HepG2 (cell line): ENCODE results near the gene RPTOR. TPM values are rescaled to one million over a fixed set of nuclear protein-coding genes. Genes with fewer than 3 reads are reported as not detected.

Experiments
- ATAC-seq: fragments of 200-7000 bp; cut with Tn5 transposase; 3 replicates; pipeline ENCODE4 v1.9.1; 2020; ENCODE audit warnings: mild to moderate bottlenecking, moderate library complexity
- BruUV-seq: library from RNA; stranded (reverse); fragments of 400-500 nt; replicated peaks from 2 replicates; lab custom pipeline; 2021; lab: Mats Ljungman, UMichigan
- CTCF ChIA-PET: fragments of 300-600 bp; formaldehyde crosslinking; extraction: SDS; loops from one replicate; lab custom pipeline; 2021; ENCODE audit warnings: low total read pairs, inconsistent platforms, low intra/inter-chr PET ratio; lab: Yijun Ruan, JAX
- POLR2A ChIA-PET: fragments of 350-600 bp; sonication (Branson Sonifier 250); formaldehyde crosslinking; loops from one replicate; lab custom pipeline; 2020; ENCODE audit warnings: antibody characterized with exemption, inconsistent platforms; lab: Yijun Ruan, JAX
- DNase-seq: peaks from one replicate; pipeline ENCODE4 v3.0.0-alpha.2; 2015; ENCODE audit warnings: low spot score
- FAIRE-seq: peaks from 3 replicates; lab custom pipeline; 2011; peaks lifted over from hg19 to GRCh38; lab: Jason Lieb, UNC
- H2AFZ ChIP-seq: one replicate; pipeline ENCODE4 v1.6.1; 2011; ENCODE audit warnings: low read length, inconsistent platforms
- H3K27ac ChIP-seq: fragments of 300-600 bp; 3 replicates; pipeline ENCODE4 v1.8.0; 2011; ENCODE audit warnings: mixed run types, mild to moderate bottlenecking, mixed read lengths, low read length, inconsistent platforms; ENCODE audit not compliant: insufficient read depth; ENCODE audit errors: extremely low read length
- H3K27me3 ChIP-seq, 2 experiments: fragments of 200-600 bp in 1 of 2; 2 replicates in 1 of 2; 3 replicates in 1 of 2; pipeline versions ENCODE4 v1.6.0 to v1.8.0; 2011; ENCODE audit warnings: low read length in 2 of 2, mild to moderate bottlenecking in 2 of 2, moderate library complexity in 2 of 2, inconsistent platforms in 1 of 2; ENCODE audit not compliant: insufficient read depth in 2 of 2, control insufficient read depth in 1 of 2
- H3K36me3 ChIP-seq, 2 experiments: fragments of 200-600 bp in 1 of 2; replicated peaks in 1 of 2; 2 replicates in 1 of 2; 3 replicates in 1 of 2; pipeline versions ENCODE4 v1.5.1 to v1.8.0; 2011; ENCODE audit warnings: low read length in 2 of 2, inconsistent platforms in 1 of 2; ENCODE audit not compliant: insufficient read depth in 2 of 2, control insufficient read depth in 1 of 2
- H3K4me1 ChIP-seq: 2 replicates; pipeline ENCODE4 v1.5.1; 2012; ENCODE audit warnings: low read length, inconsistent platforms; ENCODE audit not compliant: insufficient read depth
- H3K4me2 ChIP-seq: 2 replicates; pipeline ENCODE4 v1.6.0; 2011; ENCODE audit warnings: low read depth, low read length, inconsistent platforms
- H3K4me3 ChIP-seq, 3 experiments: fragments of 200-600 bp in 1 of 3; sonication (generic), shearing (Covaris generic) in 1 of 3; replicated peaks in 1 of 3; 2 replicates each; pipeline ENCODE4 v1.5.1; 2011 to 2016; ENCODE audit warnings: low read length in 3 of 3, inconsistent platforms in 2 of 3, low read depth in 2 of 3, mild to moderate bottlenecking in 2 of 3, control low read depth in 1 of 3, mixed read lengths in 1 of 3; ENCODE audit not compliant: insufficient read depth in 1 of 3
- H3K79me2 ChIP-seq: one replicate; pipeline ENCODE4 v1.6.1; 2011; ENCODE audit warnings: low read length, inconsistent platforms; ENCODE audit not compliant: insufficient read depth
- H3K9ac ChIP-seq: 2 replicates; pipeline ENCODE4 v1.6.0; 2011; ENCODE audit warnings: mild to moderate bottlenecking, low read depth, low read length, inconsistent platforms; ENCODE audit not compliant: insufficient read depth
- H3K9me3 ChIP-seq: 2 replicates; pipeline ENCODE4 v1.5.1; 2012; ENCODE audit warnings: mild to moderate bottlenecking, low read length
- H4K20me1 ChIP-seq: 2 replicates; pipeline ENCODE4 v1.6.0; 2011; ENCODE audit warnings: inconsistent platforms, mild to moderate bottlenecking, low read length, moderate library complexity; ENCODE audit not compliant: insufficient read depth
- FOXA1 ChIP-seq, 2 experiments: fragments of 450-650 bp in 1 of 2; sonication (generic) in 1 of 2; formaldehyde crosslinking in 1 of 2; IDR thresholded peaks; 2 replicates each; pipeline versions ENCODE4 v1.4.0 to v1.6.1; 2016 to 2020; ENCODE audit warnings: missing genetic modification reagents in 1 of 2
- FOXA3 ChIP-seq: IDR thresholded peaks from 2 replicates; pipeline ENCODE4 v1.6.1; 2016; ENCODE audit warnings: missing genetic modification reagents, missing compliant biosample characterization
- KLF13 ChIP-seq: sonication (generic); formaldehyde crosslinking; IDR thresholded peaks from 2 replicates; pipeline ENCODE4 v1.4.0; 2020; ENCODE audit warnings: mild to moderate bottlenecking, missing genetic modification reagents
- MBNL3 ChIP-seq: fragments of 250-450 bp; sonication (Bioruptor Pico); conservative IDR thresholded peaks from 2 replicates; pipeline ENCODE4 v1.8.0; 2022; ENCODE audit warnings: mild to moderate bottlenecking, inconsistent platforms
- MED8 ChIP-seq: sonication (generic); formaldehyde crosslinking; IDR thresholded peaks from 2 replicates; pipeline ENCODE4 v1.8.1; 2023; ENCODE audit warnings: mild to moderate bottlenecking, missing genetic modification reagents; ENCODE audit not compliant: insufficient replicate concordance
- NAIF1 ChIP-seq: sonication (generic); formaldehyde crosslinking; IDR thresholded peaks from 2 replicates; pipeline ENCODE4 v1.5.0; 2020; ENCODE audit warnings: mild to moderate bottlenecking, missing genetic modification reagents, borderline replicate concordance
- NR2F6 ChIP-seq, 2 experiments: IDR thresholded peaks; 2 replicates each; pipeline ENCODE4 v1.6.1; 2016; ENCODE audit warnings: antibody characterized with exemption in 1 of 2, mild to moderate bottlenecking in 1 of 2
- SMARCC2 ChIP-seq: fragments of 450-650 bp; IDR thresholded peaks from 2 replicates; pipeline ENCODE4 v1.6.1; 2017; ENCODE audit warnings: antibody characterized with exemption, mild to moderate bottlenecking
- U2AF2 ChIP-seq: fragments of 200-400 bp; formaldehyde crosslinking; IDR thresholded peaks from 2 replicates; pipeline ENCODE4 v1.6.1; 2017; ENCODE audit warnings: low read depth, mild to moderate bottlenecking, low read length
- ZBTB20 ChIP-seq: sonication (generic); formaldehyde crosslinking; IDR thresholded peaks from 2 replicates; pipeline ENCODE4 v1.8.1; 2023; ENCODE audit warnings: missing genetic modification reagents, low read depth, mild to moderate bottlenecking, borderline replicate concordance
- ZNF12 ChIP-seq: sonication (generic); formaldehyde crosslinking; IDR thresholded peaks from 2 replicates; pipeline ENCODE4 v1.5.0; 2020; ENCODE audit warnings: missing genetic modification reagents
- ZNF33B ChIP-seq: sonication (generic); formaldehyde crosslinking; IDR thresholded peaks from 2 replicates; pipeline ENCODE4 v1.5.1; 2020; ENCODE audit warnings: mild to moderate bottlenecking, missing genetic modification reagents
- ZNF501 ChIP-seq: sonication (generic); formaldehyde crosslinking; IDR thresholded peaks from 2 replicates; pipeline ENCODE4 v1.5.1; 2020; ENCODE audit warnings: mild to moderate bottlenecking, moderate library complexity, missing genetic modification reagents
- ZNF570 ChIP-seq: sonication (generic); formaldehyde crosslinking; IDR thresholded peaks from 2 replicates; pipeline ENCODE4 v1.4.0; 2020; ENCODE audit warnings: mild to moderate bottlenecking, missing genetic modification reagents, borderline replicate concordance
- ZNF710 ChIP-seq: sonication (generic); formaldehyde crosslinking; IDR thresholded peaks from 2 replicates; pipeline ENCODE4 v1.5.0; 2020; ENCODE audit warnings: mild to moderate bottlenecking, missing genetic modification reagents, borderline replicate concordance
- whole genome bisulfite sequencing: methylation state at CpG from one replicate; pipeline ENCODE4 v1.1.6; 2017; ENCODE audit warnings: low lambda C conversion rate; 5-methylcytosine and 5-hydroxymethylcytosine counted together
- in situ Hi-C: cut with HindIII; loops from 2 replicates; pipeline ENCODE4 v1.10.0; 2017; ENCODE audit warnings: low pct_unique_long_range_greater_than_20kb; ENCODE audit not compliant: extremely low pct_ligation_motif_present
- intact Hi-C: fragments of 100-400 bp; cut with micrococcal nuclease; formaldehyde crosslinking; loops from one replicate; pipeline ENCODE4 v1.10.0; 2022; ENCODE audit not compliant: unreplicated experiment
- polyA plus RNA-seq, 8 experiments: library from polyadenylated mRNA; depleted of rRNA in 3 of 8; stranded (reverse) in 7 of 8; unstranded in 1 of 8; fragments of >200 nt; fragmentation: Illumina TruSeq in 4 of 8; extraction: Trizol in 4 of 8; gene quantifications; 2 replicates each; pipeline versions ENCODE4 v1.2.1 to v1.2.3, GENCODE V29; 2011 to 2016; ENCODE audit warnings: low read depth in 4 of 8, missing spikeins in 1 of 8, mixed read lengths in 1 of 8; ENCODE audit not compliant: insufficient read depth in 1 of 8
- total RNA-seq, 5 experiments: library from RNA; depleted of rRNA; stranded (reverse); fragments of >200 nt; fragmentation: Illumina TruSeq; extraction: Trizol; gene quantifications; 2 replicates each; pipeline ENCODE4 v1.2.3, GENCODE V29; 2016; ENCODE audit warnings: low read depth in 1 of 5
- TF ChIP-seq, protein P1 (sequence below): sonication (generic); formaldehyde crosslinking; IDR thresholded peaks from 2 replicates; pipeline ENCODE4 v1.8.0; 2022; ENCODE audit warnings: missing genetic modification reagents, mild to moderate bottlenecking, inconsistent platforms, borderline replicate concordance
- TF ChIP-seq, protein P2 (sequence below): sonication (generic); formaldehyde crosslinking; conservative IDR thresholded peaks from 2 replicates; pipeline ENCODE4 v1.8.0; 2022; ENCODE audit warnings: low read depth, missing genetic modification reagents

The RPTOR gene
- total and polyA plus RNA-seq, 2 of the 13 experiments (the other 11 are each of a cell fraction or from before 2014, with no cell fraction given), result 6.6 to 25.3 TPM

DNA sequence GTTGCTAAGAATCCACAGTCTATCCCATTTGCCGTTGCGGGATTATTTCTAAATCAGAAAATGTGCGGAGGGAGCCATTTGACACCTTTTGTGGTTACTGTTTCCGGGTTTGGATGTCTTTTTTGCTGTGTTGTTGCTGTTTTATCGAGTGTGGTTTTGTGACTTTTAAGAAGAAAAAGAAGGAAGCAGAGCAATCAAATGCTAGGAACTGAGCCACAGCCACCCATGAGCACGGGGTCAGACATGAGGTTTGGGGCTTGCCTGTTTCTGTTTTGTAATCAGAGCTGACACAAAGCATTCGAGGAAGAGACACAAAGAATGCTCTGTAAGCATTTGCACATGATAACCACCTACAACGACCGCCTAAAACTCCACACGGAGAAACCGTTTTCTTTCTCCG, 393.9 kb downstream of the RPTOR start:
- Histone ChIP-seq H3K79me2 (no peaks in the 10 kb centered on the region), H3K4me2 (no peak overlapping the region), H3K36me3 (peaks cover 12 to 20% of the 10 kb centered on the region in 2 experiments; a peak in 4 of 5 replicates), H3K9me3 (no peaks in the 10 kb centered on the region), H3K27ac (no peak overlapping the region), H3K9ac (no peak overlapping the region), H2AFZ (no peak overlapping the region), H4K20me1 (no peaks in the 10 kb centered on the region), H3K27me3 (no peaks in the 10 kb centered on the region), H3K4me1 (no peaks in the 10 kb centered on the region; the same call in 1 of the 2 replicates), H3K4me3 (no peak overlapping the region)
- FAIRE-seq (no peak), DNase-seq (no peak), ATAC-seq (no peak)
- ChIA-PET CTCF (no interaction called here), POLR2A (interaction anchor here (0.6 kb wide), 1 partner anchor 1192 kb away, joined by 4 read pairs; no protein-coding TSS in a partner anchor)
- no TSS peak for BruUV-seq
- TF ChIP-seq NAIF1 (CRISPR knock-in tag), result no peak
- no peak for TF ChIP-seq MED8 (CRISPR knock-in tag)
- TF ChIP-seq, protein P1, sequence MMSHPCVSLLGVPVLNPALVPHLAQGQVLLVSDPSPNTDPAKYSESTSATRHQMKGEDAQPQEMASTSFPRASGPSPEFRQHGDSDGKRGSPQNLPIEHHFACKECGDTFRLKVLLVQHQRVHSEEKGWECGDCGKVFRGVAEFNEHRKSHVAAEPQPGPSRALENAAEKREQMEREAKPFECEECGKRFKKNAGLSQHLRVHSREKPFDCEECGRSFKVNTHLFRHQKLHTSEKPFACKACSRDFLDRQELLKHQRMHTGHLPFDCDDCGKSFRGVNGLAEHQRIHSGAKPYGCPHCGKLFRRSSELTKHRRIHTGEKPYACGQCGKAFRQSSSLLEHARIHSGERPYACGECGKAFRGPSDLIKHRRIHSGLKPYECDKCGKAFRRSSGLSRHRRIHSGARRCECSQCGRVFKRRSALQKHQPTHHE (CRISPR knock-in tag), result no peak
- no peak for TF ChIP-seq FOXA1 (IDR thresholded peaks at IDR 0.05)
- TF ChIP-seq FOXA1 (CRISPR knock-in tag; IDR thresholded peaks at IDR 0.05), result no peak
- no peak for TF ChIP-seq ZNF12
- TF ChIP-seq NR2F6 (IDR thresholded peaks at IDR 0.05), result no peak
- no peak for TF ChIP-seq NR2F6 (CRISPR knock-in tag; IDR thresholded peaks at IDR 0.05)
- no peak for TF ChIP-seq U2AF2
- no peak for TF ChIP-seq ZBTB20 (CRISPR knock-in tag)
- TF ChIP-seq ZNF33B, result no peak
- TF ChIP-seq ZNF501 (CRISPR knock-in tag), result no peak
- no peak for TF ChIP-seq ZNF710 (CRISPR knock-in tag)
- TF ChIP-seq KLF13 (CRISPR knock-in tag), result no peak
- TF ChIP-seq SMARCC2, result no peak
- no peak for TF ChIP-seq MBNL3 (CRISPR knock-in tag)
- TF ChIP-seq, protein P2, sequence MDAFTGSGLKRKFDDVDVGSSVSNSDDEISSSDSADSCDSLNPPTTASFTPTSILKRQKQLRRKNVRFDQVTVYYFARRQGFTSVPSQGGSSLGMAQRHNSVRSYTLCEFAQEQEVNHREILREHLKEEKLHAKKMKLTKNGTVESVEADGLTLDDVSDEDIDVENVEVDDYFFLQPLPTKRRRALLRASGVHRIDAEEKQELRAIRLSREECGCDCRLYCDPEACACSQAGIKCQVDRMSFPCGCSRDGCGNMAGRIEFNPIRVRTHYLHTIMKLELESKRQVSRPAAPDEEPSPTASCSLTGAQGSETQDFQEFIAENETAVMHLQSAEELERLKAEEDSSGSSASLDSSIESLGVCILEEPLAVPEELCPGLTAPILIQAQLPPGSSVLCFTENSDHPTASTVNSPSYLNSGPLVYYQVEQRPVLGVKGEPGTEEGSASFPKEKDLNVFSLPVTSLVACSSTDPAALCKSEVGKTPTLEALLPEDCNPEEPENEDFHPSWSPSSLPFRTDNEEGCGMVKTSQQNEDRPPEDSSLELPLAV (CRISPR knock-in tag), result no peak
- no peak for TF ChIP-seq FOXA3
- TF ChIP-seq ZNF570, result no peak
- intact Hi-C loops (no loop called here), in situ Hi-C loops (no loop called here)
- 92% methylated on average over 12 of the region's 12 CpGs for WGBS
